GM18511 (cell line): ENCODE measurements around the gene ADCY3.

Experiments
- ATAC-seq: cut with Tn5 transposase; IDR thresholded peaks from one replicate; pipeline ENCODE4 v1.9.1; 2021; ENCODE audit warnings: mild to moderate bottlenecking, moderate library complexity; ENCODE audit not compliant: unreplicated experiment

ADCY3 gene

GRCh38 chr2:24906466-24906865 is 13.6 kb downstream of the ADCY3 start:
- no peak for ATAC-seq

- no peak for ATAC-seq
These were observed 16.6 kb downstream of the ADCY3 start for GRCh38 chr2:24903161-24904103.

- ATAC-seq: no peak
These were observed 20.6 kb downstream of the ADCY3 start for GRCh38 chr2:24899361-24899910.

GRCh38 chr2:24898122-24899109 is 21.6 kb downstream of the ADCY3 start:
- ATAC-seq: no peak

- ATAC-seq: no peak
These were observed 25.3 kb downstream of the ADCY3 start for GRCh38 chr2:24894750-24895149.

GRCh38 chr2:24893934-24894333 is 26.1 kb downstream of the ADCY3 start:
- no peak for ATAC-seq

GRCh38 chr2:24892928-24893327 is 27.1 kb downstream of the ADCY3 start:
- no peak for ATAC-seq

GRCh38 chr2:24891201-24891600 is 28.8 kb downstream of the ADCY3 start:
- ATAC-seq: no peak

- no peak for ATAC-seq
These were observed 30.8 kb downstream of the ADCY3 start for GRCh38 chr2:24889221-24889620.

GRCh38 chr2:24888177-24888576 is 31.9 kb downstream of the ADCY3 start:
- ATAC-seq: no peak

GRCh38 chr2:24887307-24887874 is 32.6 kb downstream of the ADCY3 start:
- ATAC-seq: no peak

GRCh38 chr2:24886691-24887304 is 33.2 kb downstream of the ADCY3 start:
- ATAC-seq: peak; percentile 52

GRCh38 chr2:24886126-24886501 is 33.9 kb downstream of the ADCY3 start:
- ATAC-seq: no peak

- no peak for ATAC-seq
These were observed 34.6 kb downstream of the ADCY3 start for GRCh38 chr2:24885221-24886125.

- ATAC-seq: no peak
These were observed 36.1 kb downstream of the ADCY3 start for GRCh38 chr2:24883946-24884345.

- no peak for ATAC-seq
These were observed 38.4 kb downstream of the ADCY3 start for GRCh38 chr2:24881623-24882022.

GRCh38 chr2:24881158-24881557 is 38.9 kb downstream of the ADCY3 start:
- no peak for ATAC-seq

GRCh38 chr2:24878341-24878740 is 41.7 kb downstream of the ADCY3 start:
- ATAC-seq: no peak

- ATAC-seq: no peak
These were observed 42.4 kb downstream of the ADCY3 start for GRCh38 chr2:24877646-24878045.
